ENCODE results near the gene GMDS. TPM values are rescaled to one million over a fixed set of nuclear protein-coding genes. Genes with fewer than 3 reads are reported as not detected.
A peak's percentile ranks its signal among the peaks of the same experiment; 100 is the strongest.

The GMDS gene
- total RNA-seq, 1 donor from 2014 or later = 17.9 TPM

- no peak for DNase-seq (ENCODE audit: low read depth)
- no peak for TF ChIP-seq CTCF (conservative IDR thresholded peaks at IDR 0.05; ENCODE audit: low read depth, low read length)
- no peak overlapping the region for H3K4me3 ChIP-seq (ENCODE audit: low read depth, low read length)
Observed at GRCh38 chr6:2190661-2191389, 54.6 kb downstream of the GMDS start.

GRCh38 chr6:2188856-2189384 is 56.5 kb downstream of the GMDS start:
- no peak overlapping the region for H3K4me3 ChIP-seq (ENCODE audit: low read depth, low read length)
- DNase-seq (ENCODE audit: low read depth) = no peak
- TF ChIP-seq CTCF (conservative IDR thresholded peaks at IDR 0.05; ENCODE audit: low read depth, low read length) = no peak

GRCh38 chr6:2188397-2188796 is 57.0 kb downstream of the GMDS start:
- no peak for TF ChIP-seq CTCF (conservative IDR thresholded peaks at IDR 0.05; ENCODE audit: low read depth, low read length)
- no peak overlapping the region for H3K4me3 ChIP-seq (ENCODE audit: low read depth, low read length)
- DNase-seq (ENCODE audit: low read depth) = no peak

GRCh38 chr6:2187826-2188225 is 57.6 kb downstream of the GMDS start:
- peak; percentile 42 for DNase-seq (ENCODE audit: low read depth)
- no peak for TF ChIP-seq CTCF (conservative IDR thresholded peaks at IDR 0.05; ENCODE audit: low read depth, low read length)
- no peak overlapping the region for H3K4me3 ChIP-seq (ENCODE audit: low read depth, low read length)

- TF ChIP-seq CTCF (conservative IDR thresholded peaks at IDR 0.05; ENCODE audit: low read depth, low read length) = no peak
- no peak for DNase-seq (ENCODE audit: low read depth)
- no peak overlapping the region for H3K4me3 ChIP-seq (ENCODE audit: low read depth, low read length)
Observed at GRCh38 chr6:2186516-2186915, 58.9 kb downstream of the GMDS start.

GRCh38 chr6:2185466-2185865 is 59.9 kb downstream of the GMDS start:
- DNase-seq (ENCODE audit: low read depth) = no peak
- H3K4me3 ChIP-seq (ENCODE audit: low read depth, low read length) = no peak overlapping the region
- no peak for TF ChIP-seq CTCF (conservative IDR thresholded peaks at IDR 0.05; ENCODE audit: low read depth, low read length)
